GM12873 (cell line): Measurements from ENCODE around the gene ST7L.

ENCODE experiments used
- CTCF ChIP-seq: IDR thresholded peaks from 2 replicates; pipeline ENCODE4 v1.5.1; 2012; ENCODE audit warnings: low read depth, mild to moderate bottlenecking, moderate library complexity, low read length, control low read depth; ENCODE audit not compliant: insufficient read depth; ENCODE audit errors: missing control alignments

Gene ST7L

GRCh38 chr1:112504001-112504660 lies 114.8 kb downstream of the ST7L start:
- no peak for TF ChIP-seq CTCF

- TF ChIP-seq CTCF = no peak
Observed at GRCh38 chr1:112502826-112503225, 116.1 kb downstream of the ST7L start.

GRCh38 chr1:112501810-112502641 lies 116.9 kb downstream of the ST7L start:
- TF ChIP-seq CTCF = peak; percentile 83

GRCh38 chr1:112496290-112496689 lies 122.7 kb downstream of the ST7L start:
- TF ChIP-seq CTCF = no peak

- TF ChIP-seq CTCF = no peak
Observed at GRCh38 chr1:112493351-112493750, 125.6 kb downstream of the ST7L start.

GRCh38 chr1:112492076-112492475 lies 126.9 kb downstream of the ST7L start:
- no peak for TF ChIP-seq CTCF

GRCh38 chr1:112488141-112488540 lies 130.8 kb downstream of the ST7L start:
- TF ChIP-seq CTCF = no peak
